ENCODE results near the gene CCND2. TPM values are rescaled to one million over a fixed set of nuclear protein-coding genes. Genes with fewer than 3 reads are reported as not detected.

Gene CCND2
- total RNA-seq, 4 donors from 2014 or later, result 106 to 149 (median 136) TPM

GRCh38 chr12:4320853-4321701 lies 47.5 kb downstream of the CCND2 start, which contains the start of gene TIGAR:
TIGAR (plus strand) TSS chr12:4321213; CDS start chr12:4321272, 59 bp downstream.
- H3K4me1 ChIP-seq, result peaks cover 0 to 35% (median 8%) of the 10 kb centered on the region in 3 donors
- 0% methylated on average over 4 to 6 of the region's 76 CpGs for WGBS, 2 donors (ENCODE audit: low coverage in 1 of 2)
- no peaks in the 10 kb centered on the region for H3K9me3 ChIP-seq
- H3K27me3 ChIP-seq, result no peaks in the 10 kb centered on the region
- no peaks in the 10 kb centered on the region for H3K36me3 ChIP-seq
- ATAC-seq, result peak; percentile 100
- peak; percentile 99 for TF ChIP-seq POLR2AphosphoS5 (IDR thresholded peaks at IDR 0.05)
- TF ChIP-seq EP300 (IDR thresholded peaks at IDR 0.05), result no peak
- peak; percentile 90 to 97 for TF ChIP-seq POLR2A (IDR thresholded peaks at IDR 0.05)
- TF ChIP-seq, protein P1, sequence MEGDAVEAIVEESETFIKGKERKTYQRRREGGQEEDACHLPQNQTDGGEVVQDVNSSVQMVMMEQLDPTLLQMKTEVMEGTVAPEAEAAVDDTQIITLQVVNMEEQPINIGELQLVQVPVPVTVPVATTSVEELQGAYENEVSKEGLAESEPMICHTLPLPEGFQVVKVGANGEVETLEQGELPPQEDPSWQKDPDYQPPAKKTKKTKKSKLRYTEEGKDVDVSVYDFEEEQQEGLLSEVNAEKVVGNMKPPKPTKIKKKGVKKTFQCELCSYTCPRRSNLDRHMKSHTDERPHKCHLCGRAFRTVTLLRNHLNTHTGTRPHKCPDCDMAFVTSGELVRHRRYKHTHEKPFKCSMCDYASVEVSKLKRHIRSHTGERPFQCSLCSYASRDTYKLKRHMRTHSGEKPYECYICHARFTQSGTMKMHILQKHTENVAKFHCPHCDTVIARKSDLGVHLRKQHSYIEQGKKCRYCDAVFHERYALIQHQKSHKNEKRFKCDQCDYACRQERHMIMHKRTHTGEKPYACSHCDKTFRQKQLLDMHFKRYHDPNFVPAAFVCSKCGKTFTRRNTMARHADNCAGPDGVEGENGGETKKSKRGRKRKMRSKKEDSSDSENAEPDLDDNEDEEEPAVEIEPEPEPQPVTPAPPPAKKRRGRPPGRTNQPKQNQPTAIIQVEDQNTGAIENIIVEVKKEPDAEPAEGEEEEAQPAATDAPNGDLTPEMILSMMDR (IDR thresholded peaks at IDR 0.05), result no peak
- H3K4me3 ChIP-seq, result peak within 1 kb of the TSS; percentile 78 to 96
- H3K27ac ChIP-seq, result peak within 1 kb of the TSS; percentile 93 to 95 (median 94)

- no peaks in the 10 kb centered on the region for H3K27me3 ChIP-seq
- peaks cover 0 to 51% (median 8%) of the 10 kb centered on the region in 3 donors for H3K4me1 ChIP-seq
- no peaks in the 10 kb centered on the region for H3K36me3 ChIP-seq
- H3K27ac ChIP-seq, result peak overlapping the region in 2 of 4 donors; percentile 35 to 93
- no peaks in the 10 kb centered on the region for H3K9me3 ChIP-seq
- no peak overlapping the region for H3K4me3 ChIP-seq
- TF ChIP-seq POLR2AphosphoS5 (IDR thresholded peaks at IDR 0.05) (no peak), POLR2A (IDR thresholded peaks at IDR 0.05) (no peak), EP300 (IDR thresholded peaks at IDR 0.05) (no peak)
- TF ChIP-seq, protein P1 (IDR thresholded peaks at IDR 0.05), result no peak
- 72 to 91% methylated on average over 2 to 4 of the region's 5 CpGs for WGBS, 2 donors (ENCODE audit: low coverage in 1 of 2)
- ATAC-seq, result no peak
These were observed 49.2 kb downstream of the CCND2 start for GRCh38 chr12:4322726-4323125.

Other genes with a start within 250 kb of the CCND2 start
- gene TIGAR, start 47.5 kb downstream of the CCND2 start, total RNA-seq, result 10 to 100 TPM in 2 of 4 donors, 1 to 10 TPM in 2; 4.6 to 10.5 (median 8.5) TPM
- not detected for gene FGF23, start 106.0 kb downstream of the CCND2 start, total RNA-seq
- not detected for gene FGF6, start 172.1 kb downstream of the CCND2 start, total RNA-seq